ENCODE measurements around the gene SLC43A2. TPM values are rescaled to one million over a fixed set of nuclear protein-coding genes. Genes with fewer than 3 reads are reported as not detected.
"Not testable (repeated sequence)": the region's sequence is repeated elsewhere in the genome, so short reads cannot be mapped to it uniquely, and the experiment has no call there.

SLC43A2 gene
- total RNA-seq, 4 donors from 2014 or later: 58.6 to 103 (median 69.0) TPM

DNA sequence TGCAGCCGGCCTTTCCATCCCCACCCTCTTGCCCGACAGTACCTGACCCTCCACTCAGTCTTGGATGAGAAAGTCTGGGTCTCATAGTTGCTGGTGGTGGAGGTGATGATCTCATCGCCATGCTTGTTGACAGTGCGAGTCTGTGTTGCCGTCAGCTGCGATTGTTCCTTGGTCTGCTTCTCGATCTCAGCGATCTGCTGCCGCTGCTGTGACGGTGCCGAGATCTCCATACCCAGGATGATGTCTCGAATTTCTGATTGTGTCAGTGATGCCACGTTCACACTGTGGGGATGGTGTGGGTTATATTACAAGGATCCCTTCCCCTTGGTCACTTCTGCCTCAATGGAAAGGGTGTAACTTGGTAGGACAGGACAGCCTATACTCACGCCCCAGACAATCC lies 25.1 kb upstream of the SLC43A2 start:
- H3K36me3 ChIP-seq: peaks cover 0 to 84% (median 0%) of the 10 kb centered on the region in 3 donors
- no peak overlapping the region for H3K27ac ChIP-seq
- H3K27me3 ChIP-seq: no peaks in the 10 kb centered on the region
- H3K4me3 ChIP-seq: no peak overlapping the region
- peaks cover 6 to 16% (median 10%) of the 10 kb centered on the region in 4 donors for H3K4me1 ChIP-seq
- TF ChIP-seq POLR2A (IDR thresholded peaks at IDR 0.05): no peak
- DNase-seq: no peak
- H3K9me3 ChIP-seq: no peaks in the 10 kb centered on the region

DNA sequence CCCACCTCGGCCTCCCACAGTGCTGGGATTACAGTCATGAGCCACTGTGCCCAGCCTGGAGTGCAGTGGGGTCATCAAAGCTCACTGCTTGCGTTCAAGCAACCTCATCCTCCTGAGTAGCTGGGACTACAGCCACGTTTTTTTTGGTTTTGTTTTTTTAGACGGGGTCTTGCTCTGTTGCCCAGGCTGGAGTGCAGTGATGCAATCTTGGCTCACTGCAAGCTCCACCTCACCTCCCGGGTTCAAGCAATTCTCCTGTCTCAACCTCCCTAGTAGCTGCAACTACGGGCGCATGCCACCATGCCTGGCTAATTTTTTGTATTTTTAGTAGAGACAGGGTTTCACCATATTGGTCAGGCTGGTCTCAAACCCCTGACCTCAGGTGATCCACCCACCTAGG lies 24.2 kb upstream of the SLC43A2 start:
- not testable (repeated sequence) for H3K27ac ChIP-seq, H3K4me3 ChIP-seq, DNase-seq, H3K27me3 ChIP-seq, H3K9me3 ChIP-seq
- peaks cover 8 to 22% (median 16%) of the 10 kb centered on the region in 4 donors for H3K4me1 ChIP-seq
- H3K36me3 ChIP-seq: peaks cover 0 to 75% (median 0%) of the 10 kb centered on the region in 3 donors

DNA sequence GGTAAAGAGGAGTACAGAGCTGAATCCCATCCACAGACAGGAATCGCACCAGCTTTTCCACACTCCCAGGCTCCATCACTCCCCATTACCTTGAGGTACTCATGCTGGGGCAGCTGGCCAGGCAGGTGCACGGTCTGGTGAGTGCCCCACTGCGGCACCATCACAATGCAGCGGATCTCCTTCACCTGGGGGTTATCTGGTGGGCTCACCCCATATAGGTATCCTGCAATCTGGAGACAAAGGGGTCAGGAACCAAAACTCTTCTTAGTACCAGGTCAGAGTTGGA lies 22.9 kb upstream of the SLC43A2 start:
- Histone ChIP-seq H3K27me3 (no peaks in the 10 kb centered on the region), H3K36me3 (peaks cover 0 to 62% (median 0%) of the 10 kb centered on the region in 3 donors), H3K27ac (no peak overlapping the region), H3K4me1 (peaks cover 8 to 31% (median 18%) of the 10 kb centered on the region in 4 donors), H3K9me3 (no peaks in the 10 kb centered on the region), H3K4me3 (no peak overlapping the region)
- no peak for TF ChIP-seq POLR2A (IDR thresholded peaks at IDR 0.05)
- TF ChIP-seq, protein P1, sequence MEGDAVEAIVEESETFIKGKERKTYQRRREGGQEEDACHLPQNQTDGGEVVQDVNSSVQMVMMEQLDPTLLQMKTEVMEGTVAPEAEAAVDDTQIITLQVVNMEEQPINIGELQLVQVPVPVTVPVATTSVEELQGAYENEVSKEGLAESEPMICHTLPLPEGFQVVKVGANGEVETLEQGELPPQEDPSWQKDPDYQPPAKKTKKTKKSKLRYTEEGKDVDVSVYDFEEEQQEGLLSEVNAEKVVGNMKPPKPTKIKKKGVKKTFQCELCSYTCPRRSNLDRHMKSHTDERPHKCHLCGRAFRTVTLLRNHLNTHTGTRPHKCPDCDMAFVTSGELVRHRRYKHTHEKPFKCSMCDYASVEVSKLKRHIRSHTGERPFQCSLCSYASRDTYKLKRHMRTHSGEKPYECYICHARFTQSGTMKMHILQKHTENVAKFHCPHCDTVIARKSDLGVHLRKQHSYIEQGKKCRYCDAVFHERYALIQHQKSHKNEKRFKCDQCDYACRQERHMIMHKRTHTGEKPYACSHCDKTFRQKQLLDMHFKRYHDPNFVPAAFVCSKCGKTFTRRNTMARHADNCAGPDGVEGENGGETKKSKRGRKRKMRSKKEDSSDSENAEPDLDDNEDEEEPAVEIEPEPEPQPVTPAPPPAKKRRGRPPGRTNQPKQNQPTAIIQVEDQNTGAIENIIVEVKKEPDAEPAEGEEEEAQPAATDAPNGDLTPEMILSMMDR (IDR thresholded peaks at IDR 0.05): no peak
- DNase-seq: no peak

- TF ChIP-seq, protein P1 (IDR thresholded peaks at IDR 0.05): no peak
- peak; percentile 25 to 59 for TF ChIP-seq POLR2A (IDR thresholded peaks at IDR 0.05)
- H3K27me3 ChIP-seq: no peaks in the 10 kb centered on the region
- peaks cover 8 to 31% (median 18%) of the 10 kb centered on the region in 4 donors for H3K4me1 ChIP-seq
- peak overlapping the region in 1 of 4 donors; percentile 91 for H3K4me3 ChIP-seq
- H3K9me3 ChIP-seq: no peaks in the 10 kb centered on the region
- peaks cover 0 to 56% (median 0%) of the 10 kb centered on the region in 3 donors for H3K36me3 ChIP-seq
- H3K27ac ChIP-seq: peak overlapping the region; percentile 86 to 100 (median 94)
- DNase-seq: peak in 1 of 3 donors; percentile 71
Observed at GRCh38 chr17:1650731-1651558, 22.3 kb upstream of the SLC43A2 start.

GRCh38 chr17:1649844-1650501 lies 21.3 kb upstream of the SLC43A2 start, which contains the start of gene RILP:
TSS of gene RILP (minus strand) at chr17:1649866. CDS start at chr17:1649804, 62 bp downstream.
- H3K4me1 ChIP-seq: peaks cover 8 to 31% (median 18%) of the 10 kb centered on the region in 4 donors
- H3K27me3 ChIP-seq: no peaks in the 10 kb centered on the region
- peak; percentile 27 to 70 for TF ChIP-seq POLR2A (IDR thresholded peaks at IDR 0.05)
- TF ChIP-seq, protein P1 (IDR thresholded peaks at IDR 0.05): no peak
- peaks cover 0 to 47% (median 0%) of the 10 kb centered on the region in 3 donors for H3K36me3 ChIP-seq
- H3K9me3 ChIP-seq: no peaks in the 10 kb centered on the region
- peak within 1 kb of the TSS; percentile 86 to 100 (median 94) for H3K27ac ChIP-seq
- DNase-seq: peak; percentile 50 to 92 (median 89)
- peak within 1 kb of the TSS; percentile 63 to 95 (median 78) for H3K4me3 ChIP-seq

DNA sequence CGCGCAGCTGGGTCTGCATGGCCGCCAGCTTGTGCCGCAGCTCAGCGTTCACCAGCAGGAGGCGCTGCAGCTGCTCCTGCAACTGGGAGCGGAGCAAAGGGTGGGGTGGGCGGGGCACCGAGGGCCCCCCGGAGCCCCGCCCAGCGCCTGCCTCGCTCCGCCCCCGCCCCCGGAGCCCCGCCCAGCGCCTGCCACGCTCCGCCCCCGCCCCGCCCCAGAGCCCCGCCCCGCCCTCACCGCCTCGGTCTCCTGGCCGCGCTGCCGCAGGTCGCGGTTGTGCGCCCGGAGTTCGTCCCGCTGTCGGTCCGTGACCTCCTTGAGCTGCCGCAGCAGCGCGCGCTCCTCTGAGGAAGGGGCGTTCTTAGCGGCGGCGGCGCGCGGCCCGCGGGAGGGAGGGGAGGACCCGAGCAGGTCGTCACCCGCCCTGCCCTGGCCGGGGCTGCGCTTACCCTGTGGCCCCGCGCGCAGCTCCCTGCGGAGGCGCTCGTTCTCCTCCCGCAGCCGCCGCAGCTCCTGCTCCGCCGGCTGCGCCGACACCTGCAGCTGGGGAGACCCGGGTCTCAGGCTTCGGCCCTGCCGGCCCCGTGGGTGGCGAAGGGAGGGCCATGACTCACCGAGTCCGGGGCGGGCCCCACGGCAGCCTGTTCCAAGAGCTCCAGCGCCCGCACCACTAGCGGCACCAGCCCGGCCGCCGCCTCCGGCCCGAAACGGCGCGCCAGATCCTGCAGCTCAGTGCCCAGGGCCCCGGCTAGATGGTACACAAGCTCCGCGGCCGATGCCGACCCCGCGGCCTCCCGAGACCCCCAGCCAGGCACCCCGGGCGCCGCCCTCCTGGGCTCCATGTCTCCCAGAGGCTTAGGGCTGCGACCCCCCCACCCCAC lies 20.6 kb upstream of the SLC43A2 start:
- DNase-seq: peak; percentile 95 to 98 (median 97)
- H3K36me3 ChIP-seq: peaks cover 0 to 39% (median 0%) of the 10 kb centered on the region in 3 donors

More for the DNA sequence above, 20.6 kb upstream of the SLC43A2 start:
- Histone ChIP-seq H3K9me3 (no peaks in the 10 kb centered on the region), H3K4me1 (peaks cover 8 to 39% (median 22%) of the 10 kb centered on the region in 4 donors), H3K4me3 (peak overlapping the region; percentile 63 to 95 (median 78)), H3K27ac (peak overlapping the region; percentile 86 to 100 (median 94)), H3K27me3 (no peaks in the 10 kb centered on the region)
- TF ChIP-seq, protein P1 (IDR thresholded peaks at IDR 0.05): peak in 3 of 6 experiments; percentile 96 to 99 (median 98)
- peak; percentile 83 to 88 for TF ChIP-seq POLR2A (IDR thresholded peaks at IDR 0.05)

Measured in Peyer's patch (tissue), 4 donors.